Pancreas (tissue), 10 donors: Measurements from ENCODE around the gene WWC1. TPM values are rescaled to one million over a fixed set of nuclear protein-coding genes. Genes with fewer than 3 reads are reported as not detected.

Experiments used
- ATAC-seq, 4 donors: fragments of 200-7000 bp; cut with Tn5 transposase; one replicate each; pipeline versions ENCODE4 v1.8.0 to v1.9.1; 2020; ENCODE audit warnings: mild to moderate bottlenecking in 4 of 4, moderate library complexity in 4 of 4
- DNase-seq, 6 donors: peaks; one replicate each; pipeline ENCODE4 v3.0.0-alpha.2; 2020
- FAIRE-seq: peaks from 2 replicates; lab custom pipeline; 2012; peaks lifted over from hg19 to GRCh38; lab: Jason Lieb, UNC
- H3K27ac ChIP-seq, 4 donors: fragments of 200-600 bp; sonication (generic); 1 replicate in 3 of 4; 2 replicates in 1 of 4; pipeline versions ENCODE4 v1.5.0 to v1.8.0; 2020
- H3K27me3 ChIP-seq, 4 donors: fragments of 200-600 bp; one replicate each; pipeline ENCODE4 v1.8.0; 2021
- H3K36me3 ChIP-seq, 3 donors: fragments of 200-600 bp; sonication (generic) in 1 of 3; one replicate each; pipeline versions ENCODE4 v1.5.0 to v1.8.0; 2020 to 2021
- H3K4me1 ChIP-seq, 3 donors: fragments of 200-600 bp; one replicate each; pipeline ENCODE4 v1.8.0; 2021
- H3K4me3 ChIP-seq, 4 donors: fragments of 200-600 bp; sonication (generic) in 2 of 4; one replicate each; pipeline versions ENCODE4 v1.5.0 to v1.8.0; 2020 to 2021
- H3K9me3 ChIP-seq, 4 donors: fragments of 200-600 bp; one replicate each; pipeline ENCODE4 v1.8.0; 2021
- WGBS, 2 donors: extraction: QIAGEN DNeasy Blood & Tissue Kit; methylation state at CpG; one replicate each; pipeline ENCODE4 v1.1.7; 2013; 5-methylcytosine and 5-hydroxymethylcytosine counted together
- intact Hi-C, 3 donors: fragments of 100-400 bp; cut with DNase I; formaldehyde crosslinking; loops; one replicate each; pipeline versions ENCODE4 v1.11.1 to v1.14.2; 2022
- polyA plus RNA-seq, 2 donors: library from polyadenylated mRNA; stranded (reverse); fragments of 200-250 nt; gene quantifications; one replicate each; pipeline ENCODE4 v1.2.3, GENCODE V29; 2013
- total RNA-seq, 6 donors: library from RNA; stranded (reverse); fragmentation: NEBNext Ultra II Directional in 4 of 6; extraction: Animal tissue kit (Norgen Biotek cat#: 25700) in 4 of 6; gene quantifications; one replicate each; pipeline versions ENCODE4 v1.2.1 to v1.2.4, GENCODE V29; 2021 to 2023
- TF ChIP-seq, protein P1 (sequence below), 4 donors: fragments of 200-600 bp; sonication (generic) in 3 of 4; IDR thresholded peaks; one replicate each; pipeline versions ENCODE4 v1.5.0 to v1.8.0; 2021; ENCODE audit warnings: antibody characterized with exemption in 4 of 4
- donor health status: healthy with polysubstance abuse.
- donor health status: DM: no; HTN: no; CAD: no; lungs with moderate emphysema.
- donor health status: DM: no; HTN: no; CAD: no.
- donor health status: control.
- donor health status: control.
- donor health status: Bipolar disorder and iron deficiency.
- donor health status: DM: yes; HTN: yes; CAD: no.
- donor health status: DM: no; HTN: no; CAD: no.
- donor health status: DM: no; HTN: no; CAD: no.
- donor health status: DM: yes; HTN: yes; CAD: no.

Gene WWC1
- total and polyA plus RNA-seq, 8 donors: 35.0 to 54.2 (median 38.7) TPM

DNA sequence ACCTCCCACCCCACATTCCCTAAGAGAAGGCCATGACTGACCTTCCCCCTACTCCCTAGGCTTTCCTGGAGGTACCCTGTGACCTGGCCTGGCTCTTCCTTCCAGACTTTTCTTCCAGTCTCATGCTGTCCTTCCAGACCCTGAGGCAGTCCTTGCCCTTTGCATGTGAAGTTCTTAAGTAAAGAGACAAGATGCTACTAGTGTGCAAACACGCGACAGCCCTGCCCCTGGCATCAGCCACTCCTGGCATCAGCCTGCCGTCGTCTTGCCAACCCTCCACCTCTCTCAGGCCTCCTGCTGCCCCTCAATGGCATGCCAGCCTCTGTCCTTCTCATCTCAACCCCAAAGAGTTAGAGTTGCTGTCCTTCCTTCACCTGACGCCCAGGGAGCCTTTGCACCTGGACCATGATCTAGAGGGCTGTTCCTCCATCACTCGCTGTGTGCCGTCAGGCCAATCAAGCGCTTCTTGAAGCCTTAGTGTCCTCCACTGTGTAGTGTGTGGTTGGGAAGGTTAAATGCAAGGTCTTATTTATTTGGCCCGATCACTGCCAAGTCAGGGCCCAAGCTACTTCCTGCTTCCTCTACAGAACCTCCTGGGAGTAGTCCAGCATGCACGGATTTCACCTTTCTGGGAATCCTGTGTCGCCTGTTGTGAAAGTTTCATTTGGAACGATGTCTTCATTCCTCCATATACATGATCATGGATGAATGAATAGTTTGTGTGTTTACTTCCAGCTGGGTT lies 61.9 kb downstream of the WWC1 start:
- Histone ChIP-seq H3K27me3 (no peaks in the 10 kb centered on the region), H3K4me3 (no peak overlapping the region), H3K9me3 (no peaks in the 10 kb centered on the region), H3K4me1 (peaks cover 0 to 12% (median 3%) of the 10 kb centered on the region in 3 donors), H3K27ac (peak overlapping the region; percentile 13 to 65 (median 58)), H3K36me3 (no peaks in the 10 kb centered on the region)
- DNase-seq (peak in 2 of 6 donors; percentile 36), FAIRE-seq (no peak), ATAC-seq (peak; percentile 77 to 89 (median 84))
- intact Hi-C loops: no loop called here
- TF ChIP-seq, protein P1, sequence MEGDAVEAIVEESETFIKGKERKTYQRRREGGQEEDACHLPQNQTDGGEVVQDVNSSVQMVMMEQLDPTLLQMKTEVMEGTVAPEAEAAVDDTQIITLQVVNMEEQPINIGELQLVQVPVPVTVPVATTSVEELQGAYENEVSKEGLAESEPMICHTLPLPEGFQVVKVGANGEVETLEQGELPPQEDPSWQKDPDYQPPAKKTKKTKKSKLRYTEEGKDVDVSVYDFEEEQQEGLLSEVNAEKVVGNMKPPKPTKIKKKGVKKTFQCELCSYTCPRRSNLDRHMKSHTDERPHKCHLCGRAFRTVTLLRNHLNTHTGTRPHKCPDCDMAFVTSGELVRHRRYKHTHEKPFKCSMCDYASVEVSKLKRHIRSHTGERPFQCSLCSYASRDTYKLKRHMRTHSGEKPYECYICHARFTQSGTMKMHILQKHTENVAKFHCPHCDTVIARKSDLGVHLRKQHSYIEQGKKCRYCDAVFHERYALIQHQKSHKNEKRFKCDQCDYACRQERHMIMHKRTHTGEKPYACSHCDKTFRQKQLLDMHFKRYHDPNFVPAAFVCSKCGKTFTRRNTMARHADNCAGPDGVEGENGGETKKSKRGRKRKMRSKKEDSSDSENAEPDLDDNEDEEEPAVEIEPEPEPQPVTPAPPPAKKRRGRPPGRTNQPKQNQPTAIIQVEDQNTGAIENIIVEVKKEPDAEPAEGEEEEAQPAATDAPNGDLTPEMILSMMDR (IDR thresholded peaks at IDR 0.05): no peak
- 57% methylated on average over 12 of the region's 12 CpGs for whole genome bisulfite sequencing, 2 donors

DNA sequence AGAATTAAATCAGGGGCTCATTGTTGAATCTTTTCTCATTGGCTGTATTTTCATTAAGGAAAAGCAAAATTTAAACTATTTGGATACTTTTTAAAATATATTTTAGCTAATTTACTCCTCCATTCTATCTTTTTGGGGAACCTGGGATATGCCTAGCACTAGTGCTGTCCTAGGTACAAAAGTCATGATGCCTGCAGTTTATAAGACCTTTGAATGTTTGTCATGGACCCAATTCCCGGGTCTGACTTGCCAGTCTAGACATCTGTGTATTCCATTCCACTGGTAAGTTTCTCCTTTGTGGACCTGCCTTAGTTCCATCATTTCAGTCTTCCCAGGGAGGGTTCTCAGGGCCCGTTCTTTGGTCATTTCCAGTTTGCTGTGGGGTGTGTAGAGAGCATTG lies 63.0 kb downstream of the WWC1 start:
- no peak for FAIRE-seq
- no peak for DNase-seq
- H3K9me3 ChIP-seq: no peaks in the 10 kb centered on the region
- TF ChIP-seq, protein P1 (IDR thresholded peaks at IDR 0.05): no peak
- peaks cover 0 to 12% (median 3%) of the 10 kb centered on the region in 3 donors for H3K4me1 ChIP-seq
- ATAC-seq: no peak
- peak overlapping the region in 3 of 4 donors; percentile 28 to 65 (median 63) for H3K27ac ChIP-seq
- intact Hi-C loops: no loop called here
- no peak overlapping the region for H3K4me3 ChIP-seq
- WGBS, 2 donors: 91 to 92% methylated on average over 2 of the region's 2 CpGs
- no peaks in the 10 kb centered on the region for H3K36me3 ChIP-seq
- no peaks in the 10 kb centered on the region for H3K27me3 ChIP-seq

DNA sequence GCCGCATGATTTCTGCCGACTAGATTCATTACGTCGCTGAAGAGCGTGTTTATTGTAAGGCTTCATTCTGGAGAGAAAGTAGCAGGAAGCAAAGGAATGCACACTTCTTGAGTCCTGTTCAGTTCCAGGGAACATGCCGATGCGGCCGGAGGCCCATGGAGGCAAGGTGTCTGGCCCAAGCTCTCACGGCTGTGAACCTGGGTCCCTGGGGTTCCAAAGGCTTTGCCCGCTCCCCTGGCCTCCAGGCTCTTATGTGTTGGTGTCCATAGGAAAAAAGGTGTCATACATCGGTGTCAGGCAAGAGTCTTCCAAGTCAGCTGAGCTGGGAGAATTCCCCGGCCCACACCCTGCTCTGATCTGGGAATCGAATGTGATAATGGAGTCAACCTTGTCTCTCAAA lies 64.7 kb downstream of the WWC1 start:
- intact Hi-C loops: no loop called here
- DNase-seq: no peak
- TF ChIP-seq, protein P1 (IDR thresholded peaks at IDR 0.05): no peak
- ATAC-seq: no peak
- no peaks in the 10 kb centered on the region for H3K27me3 ChIP-seq
- FAIRE-seq: no peak
- H3K9me3 ChIP-seq: no peaks in the 10 kb centered on the region
- H3K27ac ChIP-seq: no peak overlapping the region
- WGBS, 2 donors: 89 to 92% methylated on average over 13 of the region's 13 CpGs
- H3K4me3 ChIP-seq: no peak overlapping the region
- no peaks in the 10 kb centered on the region for H3K36me3 ChIP-seq
- peaks cover 0 to 12% (median 3%) of the 10 kb centered on the region in 3 donors for H3K4me1 ChIP-seq

DNA sequence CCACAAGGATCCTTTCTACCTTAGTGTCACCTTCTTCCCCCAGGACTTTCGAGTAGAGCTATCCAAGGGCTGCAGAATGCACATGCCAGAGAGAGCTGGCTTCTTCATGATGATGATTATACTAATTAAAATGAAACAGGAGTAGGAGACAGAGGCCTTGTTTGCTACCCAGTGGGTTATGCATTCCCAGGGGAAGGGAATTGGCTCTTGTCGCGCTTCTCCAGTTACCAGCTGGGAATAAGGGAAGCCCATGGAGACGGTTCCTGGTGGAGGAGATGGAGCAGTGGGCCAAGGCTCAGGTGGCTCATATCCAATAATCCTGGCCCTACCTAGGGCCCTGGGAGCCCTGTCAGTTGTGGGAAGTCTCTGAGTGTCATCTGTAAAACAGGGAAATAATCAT lies 65.1 kb downstream of the WWC1 start:
- intact Hi-C loops: no loop called here
- Histone ChIP-seq H3K9me3 (no peaks in the 10 kb centered on the region), H3K36me3 (no peaks in the 10 kb centered on the region), H3K4me1 (peaks cover 0 to 12% (median 4%) of the 10 kb centered on the region in 3 donors), H3K27me3 (no peaks in the 10 kb centered on the region), H3K27ac (no peak overlapping the region), H3K4me3 (no peak overlapping the region)
- FAIRE-seq (no peak), ATAC-seq (no peak), DNase-seq (no peak)
- TF ChIP-seq, protein P1 (IDR thresholded peaks at IDR 0.05): no peak
- 92 to 93% methylated on average over 4 of the region's 4 CpGs for WGBS, 2 donors

DNA sequence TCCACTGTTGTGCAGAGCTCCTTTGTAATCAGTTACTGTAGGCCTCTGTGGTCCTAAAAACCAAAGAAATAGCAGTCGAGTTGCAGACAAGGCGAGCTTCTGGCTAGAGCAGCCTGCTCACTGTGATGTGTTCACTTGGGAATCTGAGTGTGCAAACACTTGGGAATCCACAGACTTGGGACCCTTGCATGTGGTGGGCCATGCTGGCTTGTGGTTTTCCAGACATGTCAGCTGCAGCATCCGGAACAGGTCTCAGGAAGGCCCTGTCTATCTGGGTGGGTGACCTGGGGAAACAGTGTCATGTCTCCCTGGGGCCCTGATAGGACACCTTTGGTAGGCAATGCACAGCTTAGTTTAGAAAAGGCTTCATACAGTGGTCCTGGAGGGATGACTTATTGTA lies 66.4 kb downstream of the WWC1 start:
- intact Hi-C loops: no loop called here
- ATAC-seq: no peak
- WGBS, 2 donors: 80 to 86% methylated on average over 3 of the region's 3 CpGs
- TF ChIP-seq, protein P1 (IDR thresholded peaks at IDR 0.05): no peak
- Histone ChIP-seq H3K4me3 (no peak overlapping the region), H3K36me3 (no peaks in the 10 kb centered on the region), H3K27ac (no peak overlapping the region), H3K9me3 (no peaks in the 10 kb centered on the region), H3K4me1 (peaks cover 0 to 19% (median 14%) of the 10 kb centered on the region in 3 donors), H3K27me3 (no peaks in the 10 kb centered on the region)
- no peak for FAIRE-seq
- DNase-seq: no peak
